Upper lobe of right lung (tissue), 1 donor: ENCODE data around the gene RHBDD1. TPM values are rescaled to one million over a fixed set of nuclear protein-coding genes. Genes with fewer than 3 reads are reported as not detected.

ENCODE experiments used
- ATAC-seq: fragments of 200-7000 bp; cut with Tn5 transposase; one replicate; pipeline ENCODE4 v1.9.1; 2020; ENCODE audit warnings: mild to moderate bottlenecking, moderate library complexity
- DNase-seq: peaks from one replicate; pipeline ENCODE4 v3.0.0-alpha.2; 2020
- H3K27ac ChIP-seq: fragments of 200-600 bp; one replicate; pipeline ENCODE4 v1.8.0; 2022
- H3K27me3 ChIP-seq: fragments of 200-600 bp; one replicate; pipeline ENCODE4 v1.8.0; 2022; ENCODE audit warnings: mild to moderate bottlenecking
- H3K36me3 ChIP-seq: fragments of 200-600 bp; one replicate; pipeline ENCODE4 v1.8.0; 2022
- H3K4me1 ChIP-seq: fragments of 200-600 bp; one replicate; pipeline ENCODE4 v1.8.0; 2022
- H3K4me3 ChIP-seq: fragments of 200-600 bp; one replicate; pipeline ENCODE4 v1.8.0; 2022; ENCODE audit warnings: mild to moderate bottlenecking
- H3K9me3 ChIP-seq: fragments of 200-600 bp; one replicate; pipeline ENCODE4 v1.8.0; 2022
- intact Hi-C: fragments of 100-400 bp; cut with DNase I; formaldehyde crosslinking; loops from one replicate; pipeline ENCODE4 v1.11.0; 2022
- total RNA-seq: library from RNA; stranded (reverse); fragmentation: NEBNext Ultra II Directional; extraction: Animal tissue kit (Norgen Biotek cat#: 25700); gene quantifications from one replicate; pipeline ENCODE4 v1.2.1, GENCODE V29; 2021
- TF ChIP-seq, protein P1 (sequence below): fragments of 200-600 bp; IDR thresholded peaks from one replicate; pipeline ENCODE4 v1.8.0; 2022; ENCODE audit warnings: antibody characterized with exemption
- donor health status: DM: no; HTN: yes; CAD: no; lungs with severe emphysema.

Gene RHBDD1
- total RNA-seq, 1 donor from 2014 or later: 38.4 TPM

DNA sequence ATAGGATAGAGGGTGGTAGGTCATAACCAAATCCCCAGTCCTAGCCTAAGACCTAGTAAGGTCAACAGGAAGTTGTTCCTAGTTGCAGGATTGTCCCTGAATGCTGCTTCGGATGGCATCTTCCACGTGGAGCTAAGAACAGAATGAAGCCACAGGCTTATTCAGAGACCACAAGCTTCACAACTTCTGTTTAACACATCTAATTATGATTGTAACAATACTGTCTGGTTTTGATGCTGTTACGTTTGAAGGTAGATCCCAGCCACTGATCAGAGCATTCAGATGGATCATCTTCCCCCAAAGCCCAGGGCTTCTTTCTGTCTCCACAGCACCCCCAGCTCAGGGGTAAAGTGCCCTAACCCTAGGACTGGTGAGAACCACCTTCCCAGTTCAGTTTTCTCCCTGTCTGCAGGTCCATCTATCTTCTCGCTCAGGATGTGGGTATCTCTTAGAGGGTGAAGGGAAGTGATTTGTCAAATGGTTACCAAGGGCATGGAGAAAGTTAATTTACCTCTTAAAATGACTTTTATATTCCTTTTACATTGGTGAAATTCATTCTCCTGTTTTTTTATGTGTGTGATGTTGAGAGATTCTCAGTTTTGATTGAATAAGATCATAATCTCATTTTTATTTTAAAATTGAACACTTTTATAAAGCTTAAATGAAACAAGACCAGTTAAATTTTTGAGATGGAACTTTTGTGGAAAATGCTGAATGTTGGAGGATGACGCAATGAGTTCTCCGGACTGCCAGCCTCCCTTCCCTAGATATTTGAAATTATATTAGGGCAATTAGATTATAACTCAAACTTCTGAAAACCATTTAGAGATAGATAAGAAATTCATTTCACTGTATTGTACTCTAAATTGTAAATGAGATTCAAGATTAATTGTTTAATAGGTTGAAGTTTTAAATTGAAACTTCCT is 66.5 kb downstream of the RHBDD1 start:
- no peaks in the 10 kb centered on the region for H3K9me3 ChIP-seq
- intact Hi-C loops: no loop called here
- H3K4me1 ChIP-seq: no peaks in the 10 kb centered on the region

DNA sequence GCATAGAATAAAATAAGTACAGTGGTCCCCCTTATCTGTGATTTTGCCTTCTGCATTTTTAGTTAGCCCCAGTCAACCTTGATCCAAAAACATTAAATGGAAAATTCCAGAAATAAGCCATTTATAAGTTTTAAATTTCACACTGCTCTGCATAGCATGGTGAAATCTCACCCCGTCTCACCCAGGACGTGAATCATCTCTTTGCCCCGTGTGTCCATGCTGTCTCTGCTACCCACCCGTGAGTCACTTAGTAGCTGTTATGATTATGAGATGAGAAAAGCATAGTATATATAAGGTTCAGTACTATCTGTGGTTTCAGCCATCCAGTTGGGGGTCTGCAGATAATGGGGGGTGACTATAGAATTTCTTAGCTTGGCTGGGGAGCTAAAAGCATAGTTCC is 67.3 kb downstream of the RHBDD1 start:
- DNase-seq (no peak), ATAC-seq (no peak)
- TF ChIP-seq, protein P1, sequence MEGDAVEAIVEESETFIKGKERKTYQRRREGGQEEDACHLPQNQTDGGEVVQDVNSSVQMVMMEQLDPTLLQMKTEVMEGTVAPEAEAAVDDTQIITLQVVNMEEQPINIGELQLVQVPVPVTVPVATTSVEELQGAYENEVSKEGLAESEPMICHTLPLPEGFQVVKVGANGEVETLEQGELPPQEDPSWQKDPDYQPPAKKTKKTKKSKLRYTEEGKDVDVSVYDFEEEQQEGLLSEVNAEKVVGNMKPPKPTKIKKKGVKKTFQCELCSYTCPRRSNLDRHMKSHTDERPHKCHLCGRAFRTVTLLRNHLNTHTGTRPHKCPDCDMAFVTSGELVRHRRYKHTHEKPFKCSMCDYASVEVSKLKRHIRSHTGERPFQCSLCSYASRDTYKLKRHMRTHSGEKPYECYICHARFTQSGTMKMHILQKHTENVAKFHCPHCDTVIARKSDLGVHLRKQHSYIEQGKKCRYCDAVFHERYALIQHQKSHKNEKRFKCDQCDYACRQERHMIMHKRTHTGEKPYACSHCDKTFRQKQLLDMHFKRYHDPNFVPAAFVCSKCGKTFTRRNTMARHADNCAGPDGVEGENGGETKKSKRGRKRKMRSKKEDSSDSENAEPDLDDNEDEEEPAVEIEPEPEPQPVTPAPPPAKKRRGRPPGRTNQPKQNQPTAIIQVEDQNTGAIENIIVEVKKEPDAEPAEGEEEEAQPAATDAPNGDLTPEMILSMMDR: no peak
- H3K4me1 ChIP-seq: no peaks in the 10 kb centered on the region
- no peaks in the 10 kb centered on the region for H3K9me3 ChIP-seq
- no peaks in the 10 kb centered on the region for H3K27me3 ChIP-seq
- H3K36me3 ChIP-seq: no peaks in the 10 kb centered on the region
- intact Hi-C loops: no loop called here
- no peak overlapping the region for H3K27ac ChIP-seq
- H3K4me3 ChIP-seq: no peak overlapping the region

More for the DNA sequence above, 66.5 kb downstream of the RHBDD1 start:
- ATAC-seq (no peak), DNase-seq (no peak)
- Histone ChIP-seq H3K27ac (no peak overlapping the region), H3K27me3 (no peaks in the 10 kb centered on the region), H3K36me3 (no peaks in the 10 kb centered on the region), H3K4me3 (no peak overlapping the region)
- TF ChIP-seq, protein P1: no peak

DNA sequence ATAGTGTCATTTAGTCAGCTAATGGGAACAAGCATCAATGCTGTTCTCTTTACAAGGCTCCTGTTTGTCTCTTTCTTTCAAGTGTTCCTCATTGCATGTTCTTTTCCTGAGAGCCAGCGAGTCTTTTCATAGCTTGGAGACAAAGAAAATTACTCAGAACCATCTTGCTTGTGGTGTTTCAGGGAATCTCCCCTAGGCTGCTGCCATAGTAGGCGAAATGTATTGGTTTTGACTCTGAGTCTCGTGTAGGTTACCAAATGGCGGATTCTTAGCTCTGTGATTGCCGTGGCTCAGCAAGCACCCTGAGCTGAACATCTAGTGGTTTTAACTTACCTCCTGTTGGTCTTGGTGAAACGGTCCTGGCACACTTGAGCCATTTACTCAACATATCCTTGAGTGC is 68.7 kb downstream of the RHBDD1 start:
- H3K27ac ChIP-seq: no peak overlapping the region
- no peaks in the 10 kb centered on the region for H3K36me3 ChIP-seq
- no peak for DNase-seq
- intact Hi-C loops: no loop called here
- H3K9me3 ChIP-seq: no peaks in the 10 kb centered on the region
- TF ChIP-seq, protein P1: no peak
- no peak for ATAC-seq
- H3K27me3 ChIP-seq: no peaks in the 10 kb centered on the region
- no peaks in the 10 kb centered on the region for H3K4me1 ChIP-seq
- H3K4me3 ChIP-seq: no peak overlapping the region

DNA sequence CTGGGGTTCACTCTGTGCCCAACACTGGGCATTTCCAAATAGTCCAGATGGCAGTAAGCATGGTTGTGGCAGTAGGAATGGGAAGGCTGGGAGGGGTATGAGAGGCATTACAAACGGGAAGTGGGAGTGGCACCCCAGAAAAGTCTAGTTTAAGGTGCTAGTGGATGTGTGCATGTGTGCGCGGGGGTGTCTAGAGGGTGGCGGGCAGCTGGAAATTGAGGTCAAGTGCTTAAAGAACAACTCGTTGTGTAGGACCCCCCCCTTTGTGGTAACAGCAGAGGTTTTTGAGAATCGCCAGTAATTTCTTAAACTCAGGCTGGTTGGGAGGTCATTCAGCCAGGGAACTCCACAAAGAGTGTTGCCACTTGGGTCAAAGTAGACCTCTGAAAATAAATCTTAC is 69.9 kb downstream of the RHBDD1 start:
- no peak for DNase-seq
- Histone ChIP-seq H3K4me3 (no peak overlapping the region), H3K9me3 (no peaks in the 10 kb centered on the region), H3K4me1 (no peaks in the 10 kb centered on the region), H3K27ac (no peak overlapping the region), H3K27me3 (no peaks in the 10 kb centered on the region), H3K36me3 (no peaks in the 10 kb centered on the region)
- no peak for ATAC-seq
- TF ChIP-seq, protein P1: no peak
- intact Hi-C loops: no loop called here

DNA sequence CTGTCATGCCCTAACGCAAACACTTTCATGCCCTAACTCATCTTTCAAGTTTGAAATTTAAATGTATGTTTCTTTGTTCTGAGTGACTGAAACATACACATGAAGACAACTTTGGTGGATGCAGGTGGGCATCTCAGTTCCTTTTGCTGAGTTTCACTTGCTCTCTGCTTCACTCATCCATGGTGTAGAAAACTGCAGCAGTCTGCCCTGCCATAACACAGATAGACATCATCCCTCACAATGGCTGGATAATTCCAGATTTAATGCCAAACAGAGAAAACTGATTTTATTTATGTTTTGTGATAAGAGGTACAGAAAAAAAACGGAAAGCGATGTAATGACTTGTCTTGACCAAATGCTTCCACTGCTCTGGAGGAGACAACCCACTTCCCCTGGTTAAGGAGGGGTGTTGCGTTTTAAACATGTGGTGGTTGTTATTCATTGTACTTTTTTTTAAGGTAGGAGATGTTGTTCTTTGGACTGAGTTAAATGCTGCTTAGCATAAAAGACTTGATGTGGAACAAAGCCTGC is 70.4 kb downstream of the RHBDD1 start:
- no peaks in the 10 kb centered on the region for H3K4me1 ChIP-seq
- H3K27me3 ChIP-seq: no peaks in the 10 kb centered on the region
- ATAC-seq: no peak
- intact Hi-C loops: no loop called here
- no peak overlapping the region for H3K27ac ChIP-seq
- no peak for DNase-seq
- TF ChIP-seq, protein P1: no peak
- H3K4me3 ChIP-seq: no peak overlapping the region
- no peaks in the 10 kb centered on the region for H3K36me3 ChIP-seq
- H3K9me3 ChIP-seq: no peaks in the 10 kb centered on the region
